SU-DHL-6 (cell line): ENCODE results near the gene USP47.

Experiments used
- CTCF ChIP-seq: fragments of 200-600 bp; sonication (generic); IDR thresholded peaks from one replicate; pipeline ENCODE4 v1.5.1; 2017; ENCODE audit warnings: antibody characterized with exemption, mild to moderate bottlenecking, low read length, moderate library complexity; ENCODE audit not compliant: insufficient read depth, poor library complexity, severe bottlenecking
- EZH2phosphoT487 ChIP-seq: fragments of 200-600 bp; sonication (generic), shearing (Covaris generic); conservative IDR thresholded peaks from 2 replicates; pipeline ENCODE4 v1.6.1; 2018; ENCODE audit warnings: mild to moderate bottlenecking, antibody characterized with exemption, low read length, moderate library complexity, mixed read lengths

GRCh38 chr11:11988099-11988651, 146.4 kb downstream of the USP47 start:
- TF ChIP-seq CTCF (no peak), EZH2phosphoT487 (no peak)
